Cardiac fibroblast (primary cell): ENCODE measurements around the gene TJAP1.
A peak's percentile ranks its signal among the peaks of the same experiment; 100 is the strongest.

Experiments
- DNase-seq, 2 donors: peaks; one replicate each; pipeline versions ENCODE4 v3.0.0 to v3.0.0-alpha.2; 2010; ENCODE audit warnings: low read depth in 2 of 2
- H3K4me3 ChIP-seq, 2 donors: replicated peaks in 1 of 2; 1 replicate in 1 of 2; 2 replicates in 1 of 2; pipeline ENCODE4 v1.5.1; 2011; ENCODE audit warnings: low read depth in 2 of 2, low read length in 2 of 2, mild to moderate bottlenecking in 2 of 2, moderate library complexity in 1 of 2
- TF ChIP-seq, protein P1 (sequence below): IDR thresholded peaks from one replicate; pipeline ENCODE4 v1.5.1; 2011; ENCODE audit warnings: low read depth, mild to moderate bottlenecking, low read length, inconsistent platforms

TJAP1 gene, protein sequence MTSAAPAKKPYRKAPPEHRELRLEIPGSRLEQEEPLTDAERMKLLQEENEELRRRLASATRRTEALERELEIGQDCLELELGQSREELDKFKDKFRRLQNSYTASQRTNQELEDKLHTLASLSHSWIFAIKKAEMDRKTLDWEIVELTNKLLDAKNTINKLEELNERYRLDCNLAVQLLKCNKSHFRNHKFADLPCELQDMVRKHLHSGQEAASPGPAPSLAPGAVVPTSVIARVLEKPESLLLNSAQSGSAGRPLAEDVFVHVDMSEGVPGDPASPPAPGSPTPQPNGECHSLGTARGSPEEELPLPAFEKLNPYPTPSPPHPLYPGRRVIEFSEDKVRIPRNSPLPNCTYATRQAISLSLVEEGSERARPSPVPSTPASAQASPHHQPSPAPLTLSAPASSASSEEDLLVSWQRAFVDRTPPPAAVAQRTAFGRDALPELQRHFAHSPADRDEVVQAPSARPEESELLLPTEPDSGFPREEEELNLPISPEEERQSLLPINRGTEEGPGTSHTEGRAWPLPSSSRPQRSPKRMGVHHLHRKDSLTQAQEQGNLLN

DNA sequence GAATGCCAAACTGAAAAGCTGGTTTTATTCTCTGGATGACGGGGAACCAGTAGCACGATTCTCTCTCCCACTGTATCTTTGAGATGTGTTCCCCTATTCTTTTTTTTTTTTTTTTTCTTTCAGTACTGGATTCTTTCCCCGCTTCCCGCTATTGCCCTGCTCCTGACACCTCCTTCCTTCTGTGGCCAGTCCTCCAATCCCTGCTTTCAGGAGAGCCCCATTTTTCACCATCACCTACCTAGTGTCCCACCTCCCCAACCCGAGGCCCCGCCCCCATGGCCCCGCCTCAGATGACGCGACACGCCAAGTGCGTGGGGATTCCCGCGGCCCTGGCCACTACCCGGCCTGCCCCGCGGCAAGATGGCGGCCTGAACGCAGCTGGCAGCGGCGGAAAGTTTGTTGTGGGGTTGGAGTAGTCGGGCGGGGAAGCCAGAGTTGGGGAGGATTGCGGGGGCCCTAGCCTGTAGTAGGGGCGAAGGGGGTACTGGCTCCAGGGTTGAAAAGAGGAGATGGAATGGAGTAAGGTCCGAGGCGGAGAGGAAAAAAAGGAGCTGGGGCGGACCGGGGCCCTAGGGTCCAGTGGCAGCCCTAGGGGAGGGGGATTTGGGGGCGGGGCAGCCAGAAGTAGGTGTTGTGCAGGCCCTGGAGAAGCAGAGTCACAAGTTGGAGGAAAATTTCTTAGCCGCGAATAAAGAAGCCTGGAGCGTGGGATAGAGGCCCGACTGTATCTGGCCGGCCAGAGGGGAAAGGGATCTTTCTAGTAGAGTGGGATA, at the start of gene TJAP1:
TJAP1 (plus strand) TSS at position 336 of the 773 bp plus-strand sequence. CDS start 21,432 bp downstream, outside the sequence.
- peak; percentile 78 to 83 for DNase-seq
- TF ChIP-seq, protein P1, sequence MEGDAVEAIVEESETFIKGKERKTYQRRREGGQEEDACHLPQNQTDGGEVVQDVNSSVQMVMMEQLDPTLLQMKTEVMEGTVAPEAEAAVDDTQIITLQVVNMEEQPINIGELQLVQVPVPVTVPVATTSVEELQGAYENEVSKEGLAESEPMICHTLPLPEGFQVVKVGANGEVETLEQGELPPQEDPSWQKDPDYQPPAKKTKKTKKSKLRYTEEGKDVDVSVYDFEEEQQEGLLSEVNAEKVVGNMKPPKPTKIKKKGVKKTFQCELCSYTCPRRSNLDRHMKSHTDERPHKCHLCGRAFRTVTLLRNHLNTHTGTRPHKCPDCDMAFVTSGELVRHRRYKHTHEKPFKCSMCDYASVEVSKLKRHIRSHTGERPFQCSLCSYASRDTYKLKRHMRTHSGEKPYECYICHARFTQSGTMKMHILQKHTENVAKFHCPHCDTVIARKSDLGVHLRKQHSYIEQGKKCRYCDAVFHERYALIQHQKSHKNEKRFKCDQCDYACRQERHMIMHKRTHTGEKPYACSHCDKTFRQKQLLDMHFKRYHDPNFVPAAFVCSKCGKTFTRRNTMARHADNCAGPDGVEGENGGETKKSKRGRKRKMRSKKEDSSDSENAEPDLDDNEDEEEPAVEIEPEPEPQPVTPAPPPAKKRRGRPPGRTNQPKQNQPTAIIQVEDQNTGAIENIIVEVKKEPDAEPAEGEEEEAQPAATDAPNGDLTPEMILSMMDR = no peak
- H3K4me3 ChIP-seq = peak within 1 kb of the TSS; percentile 61 to 66

DNA sequence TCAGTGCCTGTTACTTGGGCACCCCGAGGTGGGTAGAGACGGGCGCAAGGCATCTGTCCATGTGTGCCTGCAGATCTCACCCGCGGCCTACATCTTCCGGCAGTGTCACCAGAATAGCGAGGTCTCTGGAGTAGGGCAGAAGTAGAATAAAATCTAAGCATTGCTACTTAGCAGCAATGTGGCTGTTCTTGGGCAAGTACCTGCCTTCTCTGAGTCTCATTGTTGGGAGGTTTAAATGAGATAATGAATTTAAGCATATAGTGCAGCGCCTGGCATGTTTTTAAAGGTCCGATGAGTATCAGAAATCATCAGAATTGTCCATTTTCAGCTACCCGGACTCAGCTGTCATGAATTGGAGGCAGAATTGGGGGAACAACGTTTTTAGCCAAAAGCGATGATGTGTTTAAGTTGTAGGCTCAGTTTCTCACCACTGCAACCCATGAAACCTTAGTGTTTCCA, 49.2 kb upstream of the TJAP1 start:
- peak overlapping the region; percentile 95 to 99 for H3K4me3 ChIP-seq
- DNase-seq = peak in 1 of 2 donors; percentile 10
- TF ChIP-seq, protein P1 = no peak

DNA sequence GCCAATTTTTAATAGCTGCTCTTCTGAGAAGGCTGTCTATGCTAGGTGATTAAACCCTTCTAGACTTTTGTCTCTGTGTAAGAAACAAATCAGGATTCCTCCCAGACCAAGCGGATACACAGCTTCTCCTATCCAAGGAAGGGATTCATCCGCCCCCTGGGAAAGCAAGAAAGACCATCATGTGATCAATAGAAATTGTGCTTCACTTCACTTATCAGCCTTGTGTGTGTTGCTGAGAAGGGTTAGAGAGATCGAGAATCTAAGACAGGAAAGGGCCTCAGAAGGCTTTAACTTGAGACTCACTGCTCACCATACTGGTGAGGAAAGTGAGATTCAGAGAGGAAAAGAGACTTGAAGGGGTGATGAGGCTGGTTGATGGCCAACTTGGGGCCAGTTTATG, 48.5 kb upstream of the TJAP1 start:
- peak overlapping the region in 1 of 2 donors; percentile 99 for H3K4me3 ChIP-seq
- TF ChIP-seq, protein P1 = no peak
- DNase-seq = peak; percentile 8

DNA sequence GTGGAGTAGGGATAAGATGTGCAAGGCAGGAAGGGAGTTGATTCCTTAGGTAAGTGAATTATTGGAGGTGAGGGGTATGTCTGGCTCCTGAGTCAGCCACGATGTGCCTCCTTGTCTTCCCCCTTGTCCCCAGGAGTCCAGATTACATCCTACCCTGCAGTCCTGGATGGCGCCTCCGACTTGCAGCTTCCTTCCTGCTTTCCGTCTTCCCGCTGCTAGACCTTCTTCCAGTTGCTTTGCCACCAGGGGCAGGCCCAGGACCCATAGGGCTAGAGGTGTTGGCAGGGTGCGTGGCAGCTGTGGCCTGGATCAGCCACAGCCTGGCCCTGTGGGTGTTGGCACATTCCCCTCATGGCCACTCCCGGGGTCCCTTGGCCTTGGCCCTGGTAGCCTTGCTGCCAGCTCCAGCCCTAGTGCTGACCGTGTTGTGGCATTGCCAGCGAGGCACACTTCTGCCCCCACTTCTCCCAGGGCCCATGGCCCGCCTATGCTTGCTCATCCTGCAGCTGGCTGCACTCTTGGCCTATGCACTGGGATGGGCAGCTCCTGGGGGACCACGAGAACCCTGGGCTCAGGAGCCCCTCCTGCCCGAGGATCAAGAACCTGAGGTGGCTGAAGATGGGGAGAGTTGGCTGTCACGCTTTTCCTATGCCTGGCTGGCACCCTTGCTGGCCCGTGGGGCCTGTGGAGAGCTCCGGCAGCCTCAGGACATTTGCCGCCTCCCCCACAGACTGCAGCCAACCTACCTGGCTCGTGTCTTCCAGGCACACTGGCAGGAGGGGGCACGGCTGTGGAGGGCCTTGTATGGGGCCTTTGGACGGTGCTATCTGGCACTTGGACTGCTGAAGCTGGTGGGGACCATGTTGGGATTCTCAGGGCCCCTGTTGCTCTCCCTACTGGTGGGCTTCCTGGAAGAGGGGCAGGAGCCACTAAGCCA, 45.1 kb upstream of the TJAP1 start:
- H3K4me3 ChIP-seq = no peak overlapping the region
- no peak for DNase-seq
- TF ChIP-seq, protein P1 = no peak

DNA sequence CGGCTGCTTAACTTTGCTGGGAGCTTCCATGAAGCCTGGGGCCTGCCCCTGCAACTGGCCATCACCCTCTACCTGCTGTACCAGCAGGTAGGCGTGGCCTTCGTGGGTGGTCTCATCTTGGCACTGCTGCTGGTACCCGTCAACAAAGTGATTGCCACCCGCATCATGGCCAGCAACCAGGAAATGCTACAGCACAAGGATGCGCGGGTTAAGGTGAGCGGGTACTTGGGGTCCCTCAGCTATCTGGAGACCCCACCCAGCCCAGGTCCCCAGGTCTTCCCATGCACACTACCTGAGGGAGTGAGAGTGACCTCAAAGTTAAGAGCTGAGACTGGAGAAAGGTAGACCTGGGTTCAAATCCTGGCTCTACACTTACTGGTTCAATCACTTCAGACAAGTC, 44.2 kb upstream of the TJAP1 start:
- H3K4me3 ChIP-seq = no peak overlapping the region
- TF ChIP-seq, protein P1 = no peak
- no peak for DNase-seq
